Uterus (tissue), 4 donors: Measurements from ENCODE around the gene CYP4F2. TPM values are rescaled to one million over a fixed set of nuclear protein-coding genes. Genes with fewer than 3 reads are reported as not detected.

Source experiments
- DNase-seq, 2 donors: peaks; one replicate each; pipeline ENCODE4 v3.0.0-alpha.2; 2019 to 2020
- H3K27ac ChIP-seq, 2 donors: fragments of 200-600 bp; sonication (generic); 1 replicate in 1 of 2; 2 replicates in 1 of 2; pipeline ENCODE4 v1.5.1; 2016 to 2018
- H3K27me3 ChIP-seq, 2 donors: fragments of 200-600 bp; sonication (generic); one replicate each; pipeline ENCODE4 v1.5.1; 2018 to 2019; ENCODE audit warnings: control low read depth in 1 of 2
- H3K36me3 ChIP-seq, 2 donors: fragments of 200-600 bp; sonication (generic); one replicate each; pipeline ENCODE4 v1.5.1; 2019; ENCODE audit warnings: control low read depth in 1 of 2
- H3K4me1 ChIP-seq, 2 donors: fragments of 200-600 bp; sonication (generic); one replicate each; pipeline ENCODE4 v1.5.1; 2018 to 2019; ENCODE audit warnings: control low read depth in 1 of 2
- H3K4me3 ChIP-seq, 2 donors: fragments of 200-600 bp; sonication (generic); 1 replicate in 1 of 2; 2 replicates in 1 of 2; pipeline ENCODE4 v1.5.1; 2018 to 2019; ENCODE audit warnings: mild to moderate bottlenecking in 1 of 2
- H3K9me3 ChIP-seq, 2 donors: fragments of 200-600 bp; sonication (generic); one replicate each; pipeline ENCODE4 v1.5.1; 2019; ENCODE audit warnings: control low read depth in 1 of 2
- POLR2A ChIP-seq, 2 donors: fragments of 450-650 bp; IDR thresholded peaks; one replicate each; pipeline ENCODE4 v1.6.1; 2016; ENCODE audit warnings: antibody characterized with exemption in 2 of 2, mild to moderate bottlenecking in 1 of 2, moderate library complexity in 1 of 2
- intact Hi-C: fragments of 100-400 bp; cut with DNase I; formaldehyde crosslinking; loops from one replicate; pipeline ENCODE4 v1.15.1; 2023; ENCODE audit warnings: low total_unique reads
- total RNA-seq, 4 donors: library from RNA; depleted of rRNA in 3 of 4; stranded (reverse); fragments of >200 nt in 3 of 4; gene quantifications; one replicate each; pipeline versions ENCODE4 v1.1.0 to v1.2.4, GENCODE V29; 2014 to 2023
- TF ChIP-seq, protein P1 (sequence below), 4 experiments: fragments of 200-600 bp in 2 of 4; fragments of 450-650 bp in 2 of 4; sonication (generic) in 2 of 4; IDR thresholded peaks; one replicate each; pipeline ENCODE4 v1.5.1; 2016 to 2019; ENCODE audit warnings: antibody characterized with exemption in 4 of 4, mild to moderate bottlenecking in 2 of 4, moderate library complexity in 1 of 4
- donor health status: DM: yes; HTN: yes; CAD: no.

The CYP4F2 gene, protein sequence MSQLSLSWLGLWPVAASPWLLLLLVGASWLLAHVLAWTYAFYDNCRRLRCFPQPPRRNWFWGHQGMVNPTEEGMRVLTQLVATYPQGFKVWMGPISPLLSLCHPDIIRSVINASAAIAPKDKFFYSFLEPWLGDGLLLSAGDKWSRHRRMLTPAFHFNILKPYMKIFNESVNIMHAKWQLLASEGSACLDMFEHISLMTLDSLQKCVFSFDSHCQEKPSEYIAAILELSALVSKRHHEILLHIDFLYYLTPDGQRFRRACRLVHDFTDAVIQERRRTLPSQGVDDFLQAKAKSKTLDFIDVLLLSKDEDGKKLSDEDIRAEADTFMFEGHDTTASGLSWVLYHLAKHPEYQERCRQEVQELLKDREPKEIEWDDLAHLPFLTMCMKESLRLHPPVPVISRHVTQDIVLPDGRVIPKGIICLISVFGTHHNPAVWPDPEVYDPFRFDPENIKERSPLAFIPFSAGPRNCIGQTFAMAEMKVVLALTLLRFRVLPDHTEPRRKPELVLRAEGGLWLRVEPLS
- total RNA-seq, result under 1 TPM in 1 of 4 donors, not detected in 3; 0.14 TPM

DNA sequence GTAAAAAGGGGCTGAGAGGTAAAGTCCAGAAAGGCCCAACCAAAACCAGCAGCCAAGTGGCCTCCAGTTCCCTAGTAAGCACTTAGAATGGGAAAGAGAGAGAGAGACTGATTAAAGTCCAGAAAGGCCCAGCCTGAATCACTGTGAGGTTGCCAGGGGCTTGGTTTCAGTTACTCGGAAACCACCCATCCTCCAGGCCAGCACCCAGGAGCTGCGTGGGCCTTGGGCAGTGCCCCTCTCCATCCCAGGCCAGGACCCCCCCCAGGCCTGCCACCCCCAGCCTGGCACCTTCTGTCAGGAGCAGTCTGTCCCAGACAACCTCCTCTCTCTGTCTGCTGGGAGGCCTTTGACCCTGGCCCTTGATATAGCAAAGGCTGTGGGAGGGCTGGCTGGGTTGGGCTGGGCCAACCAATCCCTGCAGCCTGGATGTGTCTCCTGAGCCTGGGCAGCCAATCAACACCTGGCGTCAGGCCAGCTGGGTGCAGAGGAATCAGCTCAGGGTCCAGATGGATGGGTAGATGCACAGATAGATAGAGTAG lies at the start of gene CYP4F2:
CYP4F2 (minus strand) TSS at position 337 of the 539 bp plus-strand sequence. CDS start 463 bp downstream, outside the sequence.
- H3K27me3 ChIP-seq, result no peaks in the 10 kb centered on the region
- TF ChIP-seq, protein P1, sequence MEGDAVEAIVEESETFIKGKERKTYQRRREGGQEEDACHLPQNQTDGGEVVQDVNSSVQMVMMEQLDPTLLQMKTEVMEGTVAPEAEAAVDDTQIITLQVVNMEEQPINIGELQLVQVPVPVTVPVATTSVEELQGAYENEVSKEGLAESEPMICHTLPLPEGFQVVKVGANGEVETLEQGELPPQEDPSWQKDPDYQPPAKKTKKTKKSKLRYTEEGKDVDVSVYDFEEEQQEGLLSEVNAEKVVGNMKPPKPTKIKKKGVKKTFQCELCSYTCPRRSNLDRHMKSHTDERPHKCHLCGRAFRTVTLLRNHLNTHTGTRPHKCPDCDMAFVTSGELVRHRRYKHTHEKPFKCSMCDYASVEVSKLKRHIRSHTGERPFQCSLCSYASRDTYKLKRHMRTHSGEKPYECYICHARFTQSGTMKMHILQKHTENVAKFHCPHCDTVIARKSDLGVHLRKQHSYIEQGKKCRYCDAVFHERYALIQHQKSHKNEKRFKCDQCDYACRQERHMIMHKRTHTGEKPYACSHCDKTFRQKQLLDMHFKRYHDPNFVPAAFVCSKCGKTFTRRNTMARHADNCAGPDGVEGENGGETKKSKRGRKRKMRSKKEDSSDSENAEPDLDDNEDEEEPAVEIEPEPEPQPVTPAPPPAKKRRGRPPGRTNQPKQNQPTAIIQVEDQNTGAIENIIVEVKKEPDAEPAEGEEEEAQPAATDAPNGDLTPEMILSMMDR (IDR thresholded peaks at IDR 0.05), result no peak
- TF ChIP-seq POLR2A (IDR thresholded peaks at IDR 0.05), result no peak
- no peak within 1 kb of the TSS for H3K27ac ChIP-seq
- DNase-seq, result no peak
- intact Hi-C loops, result no loop called here
- H3K4me1 ChIP-seq, result no peaks in the 10 kb centered on the region
- H3K4me3 ChIP-seq, result no peak within 1 kb of the TSS
- H3K36me3 ChIP-seq, result no peaks in the 10 kb centered on the region
- no peaks in the 10 kb centered on the region for H3K9me3 ChIP-seq

DNA sequence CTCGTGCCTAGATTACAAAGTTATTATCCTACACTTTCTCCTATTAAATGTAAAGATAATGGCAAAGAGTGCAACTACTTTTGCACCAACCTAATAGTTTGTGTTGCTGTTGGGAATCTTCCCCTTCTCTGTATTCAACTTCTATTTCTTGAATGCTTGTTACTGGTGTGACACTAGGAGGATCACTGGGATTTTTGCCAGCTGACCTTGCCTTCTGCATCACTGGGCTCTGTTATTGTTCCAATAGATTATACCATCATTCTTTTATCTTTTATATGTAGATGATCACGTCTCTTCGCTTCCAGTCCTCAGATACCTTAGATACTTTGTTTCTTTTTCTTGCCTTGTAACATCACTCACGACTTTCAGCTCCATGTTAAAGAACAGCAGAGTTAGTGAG lies 47.4 kb upstream of the CYP4F2 start:
- H3K27me3 ChIP-seq, result peaks cover 0 to 4% of the 10 kb centered on the region in 2 donors
- H3K4me1 ChIP-seq, result no peaks in the 10 kb centered on the region
- peaks cover 0 to 2% of the 10 kb centered on the region in 2 donors for H3K9me3 ChIP-seq
- TF ChIP-seq, protein P1 (IDR thresholded peaks at IDR 0.05), result no peak
- TF ChIP-seq POLR2A (IDR thresholded peaks at IDR 0.05), result no peak
- no peak for DNase-seq
- no peaks in the 10 kb centered on the region for H3K36me3 ChIP-seq
- H3K4me3 ChIP-seq, result no peak overlapping the region
- intact Hi-C loops, result no loop called here
- no peak overlapping the region for H3K27ac ChIP-seq

DNA sequence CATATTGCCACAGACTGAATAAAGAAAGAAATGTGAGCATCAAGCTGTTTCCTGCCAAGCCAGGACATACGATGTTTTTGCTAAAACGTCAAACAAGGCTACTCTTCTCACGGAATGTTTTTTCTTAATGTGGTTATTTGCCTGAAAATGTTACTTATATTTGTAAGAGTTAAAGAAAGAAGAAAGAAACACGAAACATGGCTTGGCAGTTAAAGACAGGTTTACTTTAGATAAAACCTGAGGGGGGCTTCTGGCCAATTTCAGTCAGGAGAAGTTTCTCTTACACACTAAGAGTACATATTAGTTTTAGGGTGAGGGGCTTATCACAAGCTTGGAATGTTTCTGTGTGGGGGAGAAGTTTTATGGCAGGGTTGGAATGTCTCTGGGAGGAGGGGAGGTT lies 46.5 kb upstream of the CYP4F2 start:
- TF ChIP-seq POLR2A (IDR thresholded peaks at IDR 0.05), result no peak
- TF ChIP-seq, protein P1 (IDR thresholded peaks at IDR 0.05), result no peak
- Histone ChIP-seq H3K9me3 (peaks cover 0 to 2% of the 10 kb centered on the region in 2 donors), H3K27ac (no peak overlapping the region), H3K27me3 (peaks cover 0 to 4% of the 10 kb centered on the region in 2 donors), H3K36me3 (no peaks in the 10 kb centered on the region), H3K4me3 (no peak overlapping the region), H3K4me1 (no peaks in the 10 kb centered on the region)
- intact Hi-C loops, result no loop called here
- DNase-seq, result no peak

DNA sequence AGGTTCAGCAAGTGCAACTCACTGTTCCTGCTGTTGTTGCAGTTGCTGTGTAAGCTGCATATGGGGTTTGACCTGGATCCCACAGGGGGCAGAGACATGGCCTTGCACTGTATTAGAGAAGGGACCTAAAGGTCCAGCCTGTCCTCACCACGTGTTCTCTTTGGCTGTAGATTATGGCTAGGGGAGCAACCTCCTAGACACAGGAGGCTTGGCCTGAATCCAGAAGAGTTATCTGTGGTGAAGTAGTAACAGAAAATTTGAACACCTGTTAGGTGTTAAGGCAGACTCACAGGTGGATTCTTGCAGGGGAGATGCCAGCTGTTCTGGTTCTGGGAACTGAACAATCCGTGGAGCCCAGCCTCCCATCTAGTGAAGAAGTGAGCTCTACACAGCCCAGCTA lies 39.9 kb upstream of the CYP4F2 start:
- TF ChIP-seq POLR2A (IDR thresholded peaks at IDR 0.05), result no peak
- TF ChIP-seq, protein P1 (IDR thresholded peaks at IDR 0.05), result no peak
- Histone ChIP-seq H3K27ac (no peak overlapping the region), H3K4me1 (no peaks in the 10 kb centered on the region), H3K4me3 (no peak overlapping the region), H3K9me3 (no peaks in the 10 kb centered on the region), H3K36me3 (no peaks in the 10 kb centered on the region), H3K27me3 (peaks cover 0 to 4% of the 10 kb centered on the region in 2 donors)
- no peak for DNase-seq
- intact Hi-C loops, result no loop called here

DNA sequence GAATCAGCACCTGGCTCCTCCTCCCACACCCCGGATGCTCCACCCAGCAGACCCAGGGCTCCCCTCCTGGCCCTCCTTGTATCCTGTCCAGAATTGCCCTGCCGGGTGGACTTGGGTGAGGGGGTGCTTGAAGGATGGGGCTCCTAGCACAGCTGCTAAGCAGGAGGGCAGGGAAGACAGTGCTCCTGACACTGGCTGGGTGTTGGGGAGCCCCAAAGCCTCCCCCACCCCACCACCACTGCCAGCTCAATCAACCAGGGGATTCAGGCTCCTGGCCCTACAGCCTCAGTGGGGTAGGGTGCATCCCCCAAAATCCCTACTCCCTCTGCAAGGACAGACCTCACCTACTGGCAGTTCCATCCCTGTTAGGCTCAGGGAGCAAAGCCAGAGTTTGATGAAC lies 39.1 kb upstream of the CYP4F2 start:
- intact Hi-C loops, result no loop called here

More for the DNA sequence above, 39.1 kb upstream of the CYP4F2 start:
- Histone ChIP-seq H3K27ac (no peak overlapping the region), H3K4me3 (no peak overlapping the region), H3K27me3 (peaks cover 0 to 4% of the 10 kb centered on the region in 2 donors), H3K9me3 (no peaks in the 10 kb centered on the region), H3K4me1 (no peaks in the 10 kb centered on the region), H3K36me3 (no peaks in the 10 kb centered on the region)
- TF ChIP-seq, protein P1 (IDR thresholded peaks at IDR 0.05), result no peak
- no peak for TF ChIP-seq POLR2A (IDR thresholded peaks at IDR 0.05)
- no peak for DNase-seq
